ENCODE results near the gene CCL11. TPM values are rescaled to one million over a fixed set of nuclear protein-coding genes. Genes with fewer than 3 reads are reported as not detected.

Gene CCL11
- polyA plus RNA-seq, 1 of the 3 experiments (the other 2 are of a cell fraction): not detected

- Histone ChIP-seq H3K9me3 (no peaks in the 10 kb centered on the region), H3K27ac (ENCODE audit: low read depth in 2 of 2, low read length in 1 of 2) (no peak overlapping the region), H3K4me2 (no peak overlapping the region), H3K79me2 (ENCODE audit: insufficient read depth) (no peaks in the 10 kb centered on the region), H3K9me2 (no peaks in the 10 kb centered on the region), H3K36me3 (replicated peaks in 1 of 2; ENCODE audit: control insufficient read depth in 1 of 2, insufficient read depth in 2 of 2, low read length in 1 of 2) (no peaks in the 10 kb centered on the region), H2AFZ (ENCODE audit: low read depth) (no peak overlapping the region), H3K9ac (no peak overlapping the region), H3K4me3 (ENCODE audit: low read depth in 2 of 2, low read length in 1 of 2) (no peak overlapping the region), H3K27me3 (ENCODE audit: insufficient read depth) (no peaks in the 10 kb centered on the region), H3F3A (replicated peaks; ENCODE audit: insufficient read depth) (peaks cover 12% of the 10 kb centered on the region), H3K4me1 (ENCODE audit: control insufficient read depth in 1 of 2, insufficient read depth in 2 of 2, low read depth in 1 of 2, low read length in 1 of 2) (peaks cover 0 to 20% of the 10 kb centered on the region in 2 experiments; a peak in 2 of 4 replicates), H4K20me1 (ENCODE audit: insufficient read depth) (no peaks in the 10 kb centered on the region)
- ChIA-PET POLR2A (no interaction called here), CTCF (no interaction called here)
- DNase-seq: no peak
- TF ChIP-seq, protein P1, sequence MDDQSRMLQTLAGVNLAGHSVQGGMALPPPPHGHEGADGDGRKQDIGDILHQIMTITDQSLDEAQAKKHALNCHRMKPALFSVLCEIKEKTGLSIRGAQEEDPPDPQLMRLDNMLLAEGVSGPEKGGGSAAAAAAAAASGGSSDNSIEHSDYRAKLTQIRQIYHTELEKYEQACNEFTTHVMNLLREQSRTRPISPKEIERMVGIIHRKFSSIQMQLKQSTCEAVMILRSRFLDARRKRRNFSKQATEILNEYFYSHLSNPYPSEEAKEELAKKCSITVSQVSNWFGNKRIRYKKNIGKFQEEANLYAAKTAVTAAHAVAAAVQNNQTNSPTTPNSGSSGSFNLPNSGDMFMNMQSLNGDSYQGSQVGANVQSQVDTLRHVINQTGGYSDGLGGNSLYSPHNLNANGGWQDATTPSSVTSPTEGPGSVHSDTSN (IDR thresholded peaks at IDR 0.05): no peak
- TF ChIP-seq SMC3 (IDR thresholded peaks at IDR 0.05; ENCODE audit: low read depth, low read length): no peak
- WGBS (ENCODE audit: low lambda C conversion rate): 73% methylated on average over 2 of the region's 2 CpGs
Measured at GRCh38 chr17:34299027-34299426, 13.5 kb downstream of the CCL11 start.

DNA sequence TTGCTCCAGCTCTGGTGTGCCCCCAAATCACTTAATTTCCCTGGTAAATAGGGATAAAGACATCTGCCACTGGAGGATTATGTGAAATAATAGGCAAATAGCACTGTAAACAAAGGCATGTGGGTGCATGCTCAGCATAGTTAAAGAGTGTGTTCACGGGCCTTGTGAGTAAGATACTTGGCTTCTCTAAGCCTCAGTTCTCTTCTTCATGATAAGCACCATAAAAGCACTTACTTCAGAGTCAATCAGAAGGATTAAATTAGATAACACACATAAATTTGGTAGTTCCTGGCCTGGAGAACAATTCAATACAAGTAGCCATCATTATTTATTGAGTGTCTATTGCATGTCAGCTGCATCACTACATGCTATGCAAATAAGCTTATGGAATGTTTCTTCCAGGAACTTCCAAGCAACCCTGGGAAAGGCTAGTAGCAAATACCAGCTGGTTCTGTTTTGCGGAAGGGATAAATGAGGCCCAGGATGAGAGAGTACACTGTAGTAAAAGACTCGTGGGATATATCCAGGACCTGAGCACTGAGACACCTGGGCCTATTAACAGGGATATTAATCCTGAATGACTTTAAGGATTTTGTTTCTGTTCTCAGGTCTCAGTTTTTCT is 14.5 kb downstream of the CCL11 start:
- no peak overlapping the region for H3K9ac ChIP-seq
- H3K36me3 ChIP-seq (replicated peaks in 1 of 2; ENCODE audit: control insufficient read depth in 1 of 2, insufficient read depth in 2 of 2, low read length in 1 of 2): no peaks in the 10 kb centered on the region
- peak overlapping the region in 1 of 2 experiments; percentile 38; a peak in 3 of 4 replicates for H3K27ac ChIP-seq (ENCODE audit: low read depth in 2 of 2, low read length in 1 of 2)
- H3K4me3 ChIP-seq (ENCODE audit: low read depth in 2 of 2, low read length in 1 of 2): no peak overlapping the region
- no peaks in the 10 kb centered on the region for H4K20me1 ChIP-seq (ENCODE audit: insufficient read depth)
- no peaks in the 10 kb centered on the region for H3K27me3 ChIP-seq (ENCODE audit: insufficient read depth)
- no peaks in the 10 kb centered on the region for H3K9me3 ChIP-seq
- POLR2A ChIA-PET: no interaction called here
- peaks cover 0 to 20% of the 10 kb centered on the region in 2 experiments; a peak in 2 of 4 replicates for H3K4me1 ChIP-seq (ENCODE audit: control insufficient read depth in 1 of 2, insufficient read depth in 2 of 2, low read depth in 1 of 2, low read length in 1 of 2)
- peak overlapping the region; percentile 8; the same call in 1 of the 2 replicates for H3K4me2 ChIP-seq
- no peak for TF ChIP-seq POLR2AphosphoS5 (IDR thresholded peaks at IDR 0.05; ENCODE audit: low read depth, low read length)
- peak; percentile 34; the same call in 1 of the 2 replicates for TF ChIP-seq FOSL2 (IDR thresholded peaks at IDR 0.05; ENCODE audit: borderline replicate concordance, low read depth)
- TF ChIP-seq GATA2 (CRISPR knock-in tag; IDR thresholded peaks at IDR 0.05): no peak
- no peak for TF ChIP-seq RFX5 (IDR thresholded peaks at IDR 0.05; ENCODE audit: low read length)
- TF ChIP-seq TCF12 (IDR thresholded peaks at IDR 0.05): peak; percentile 30; the same call in 1 of the 2 replicates
- 0 out of 2 replicates have a peak, but pooled peaks have one; percentile 4 for TF ChIP-seq JUND (IDR thresholded peaks at IDR 0.05)
- H3K9me2 ChIP-seq: no peaks in the 10 kb centered on the region
- no peak for DNase-seq
- no peak overlapping the region for H2AFZ ChIP-seq (ENCODE audit: low read depth)
- peaks cover 12% of the 10 kb centered on the region for H3F3A ChIP-seq (replicated peaks; ENCODE audit: insufficient read depth)
- WGBS (ENCODE audit: low lambda C conversion rate): 58% methylated on average over 3 of the region's 3 CpGs
- no peaks in the 10 kb centered on the region for H3K79me2 ChIP-seq (ENCODE audit: insufficient read depth)
- CTCF ChIA-PET: interaction anchor here (0.7 to 1.2 kb wide), 2 partner anchors 61 to 100 kb away, joined by 3 to 4 read pairs; no protein-coding TSS in a partner anchor

- WGBS (ENCODE audit: low lambda C conversion rate): 56% methylated on average over 3 of the region's 3 CpGs
- POLR2A ChIA-PET: no interaction called here
- TF ChIP-seq, protein P2, sequence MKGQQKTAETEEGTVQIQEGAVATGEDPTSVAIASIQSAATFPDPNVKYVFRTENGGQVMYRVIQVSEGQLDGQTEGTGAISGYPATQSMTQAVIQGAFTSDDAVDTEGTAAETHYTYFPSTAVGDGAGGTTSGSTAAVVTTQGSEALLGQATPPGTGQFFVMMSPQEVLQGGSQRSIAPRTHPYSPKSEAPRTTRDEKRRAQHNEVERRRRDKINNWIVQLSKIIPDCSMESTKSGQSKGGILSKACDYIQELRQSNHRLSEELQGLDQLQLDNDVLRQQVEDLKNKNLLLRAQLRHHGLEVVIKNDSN (IDR thresholded peaks at IDR 0.05; ENCODE audit: borderline replicate concordance, low read depth): no peak
- TF ChIP-seq RXRA (IDR thresholded peaks at IDR 0.05; ENCODE audit: borderline replicate concordance, low read depth): peak; percentile 20; the same call in 1 of the 2 replicates
- TF ChIP-seq NFIC (IDR thresholded peaks at IDR 0.05; ENCODE audit: borderline replicate concordance): peak; percentile 43; the same call in 1 of the 2 replicates
- 0 out of 2 replicates have a peak, but pooled peaks have one; percentile 30 for TF ChIP-seq TEAD4 (IDR thresholded peaks at IDR 0.05; ENCODE audit: borderline replicate concordance, insufficient read depth)
- TF ChIP-seq REST (IDR thresholded peaks at IDR 0.05; ENCODE audit: low read depth, low read length): peak; percentile 73; the same call in 1 of the 2 replicates
- TF ChIP-seq SIN3A (IDR thresholded peaks at IDR 0.05; ENCODE audit: borderline replicate concordance, low read depth, low read length): no peak
Measured at GRCh38 chr17:34300652-34301370, 15.3 kb downstream of the CCL11 start.

More at GRCh38 chr17:34300652-34301370, 15.3 kb downstream of the CCL11 start:
- Histone ChIP-seq H2AFZ (ENCODE audit: low read depth) (no peak overlapping the region), H3K27me3 (ENCODE audit: insufficient read depth) (no peaks in the 10 kb centered on the region), H3K79me2 (ENCODE audit: insufficient read depth) (no peaks in the 10 kb centered on the region), H3K4me2 (peak overlapping the region; percentile 18; the same call in 1 of the 2 replicates), H3F3A (replicated peaks; ENCODE audit: insufficient read depth) (peaks cover 12% of the 10 kb centered on the region), H4K20me1 (ENCODE audit: insufficient read depth) (no peaks in the 10 kb centered on the region), H3K9me2 (no peaks in the 10 kb centered on the region), H3K27ac (ENCODE audit: low read depth in 2 of 2, low read length in 1 of 2) (peak overlapping the region; percentile 22 to 38; a peak in 3 of 4 replicates), H3K36me3 (replicated peaks in 1 of 2; ENCODE audit: control insufficient read depth in 1 of 2, insufficient read depth in 2 of 2, low read length in 1 of 2) (no peaks in the 10 kb centered on the region), H3K4me3 (ENCODE audit: low read depth in 2 of 2, low read length in 1 of 2) (no peak overlapping the region), H3K9me3 (no peaks in the 10 kb centered on the region), H3K4me1 (ENCODE audit: control insufficient read depth in 1 of 2, insufficient read depth in 2 of 2, low read depth in 1 of 2, low read length in 1 of 2) (peaks cover 0 to 20% of the 10 kb centered on the region in 2 experiments; a peak in 2 of 4 replicates), H3K9ac (no peak overlapping the region)
- no peak for DNase-seq
- CTCF ChIA-PET: interaction anchor here (1.2 to 1.9 kb wide), 2 partner anchors 61 to 100 kb away, joined by 4 to 10 read pairs; no protein-coding TSS in a partner anchor

Measured in SK-N-SH (cell line).